Activated CD4-positive, alpha-beta T cell treated with anti-CD3 and anti-CD28 coated beads, Interleukin-2, amount 50 U/mL, for 48 hours (primary cell): ENCODE results near the gene POLN.

ENCODE experiments used
- DNase-seq, 2 experiments: peaks; one replicate each; pipeline ENCODE4 v3.0.0-alpha.2; 2020

Gene POLN

GRCh38 chr4:2067446-2068197, 174.3 kb downstream of the POLN start:
- DNase-seq: no peak

DNA sequence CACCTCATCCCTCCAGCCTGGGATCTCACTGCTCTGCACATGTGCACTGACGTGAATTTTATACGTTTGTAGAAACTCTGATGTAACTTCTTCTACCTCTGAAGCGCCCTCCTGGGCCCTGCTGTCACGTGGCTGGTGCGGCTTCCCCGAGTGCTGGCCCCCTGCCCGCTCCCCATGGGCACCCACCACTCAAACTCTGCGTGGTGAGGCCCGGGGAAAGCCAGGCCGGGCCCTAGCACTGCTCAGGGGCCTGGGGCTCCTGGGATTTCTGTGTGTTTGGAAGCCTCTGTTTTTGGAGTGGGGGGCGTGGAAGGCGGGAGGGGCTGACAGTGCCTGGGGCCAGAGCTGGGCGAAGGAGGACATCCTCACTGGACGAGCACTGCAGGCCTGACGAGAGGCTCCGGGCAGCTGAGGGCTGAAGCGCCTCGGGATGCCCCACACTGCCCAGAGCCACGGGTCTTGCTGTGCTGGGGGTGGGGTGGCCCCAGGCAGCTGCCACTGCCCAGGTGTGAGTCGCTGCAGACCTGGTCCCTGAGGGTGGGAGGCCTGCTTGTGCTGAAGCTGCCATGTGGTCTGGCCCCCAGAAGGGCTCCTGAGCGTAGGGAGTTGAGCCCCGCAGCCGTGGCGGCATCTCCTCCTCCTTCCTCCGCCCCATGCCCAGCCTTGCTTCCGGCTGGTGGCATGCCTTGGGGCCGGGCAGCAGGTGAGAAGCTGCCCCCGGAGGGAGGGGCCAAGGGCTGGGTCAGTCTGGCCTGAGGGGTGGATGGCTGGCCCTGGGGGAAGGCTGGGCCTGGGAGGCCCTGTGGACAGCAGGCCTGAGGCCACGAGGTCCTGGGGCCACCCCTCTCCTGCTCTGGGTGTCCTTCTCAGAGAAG, 175.1 kb downstream of the POLN start:
- DNase-seq: no peak

GRCh38 chr4:2066011-2066551, 175.8 kb downstream of the POLN start:
- no peak for DNase-seq

- DNase-seq: no peak
Observed at GRCh38 chr4:2065106-2065930, 176.6 kb downstream of the POLN start.

GRCh38 chr4:2064276-2064991, 177.5 kb downstream of the POLN start:
- DNase-seq: no peak

DNA sequence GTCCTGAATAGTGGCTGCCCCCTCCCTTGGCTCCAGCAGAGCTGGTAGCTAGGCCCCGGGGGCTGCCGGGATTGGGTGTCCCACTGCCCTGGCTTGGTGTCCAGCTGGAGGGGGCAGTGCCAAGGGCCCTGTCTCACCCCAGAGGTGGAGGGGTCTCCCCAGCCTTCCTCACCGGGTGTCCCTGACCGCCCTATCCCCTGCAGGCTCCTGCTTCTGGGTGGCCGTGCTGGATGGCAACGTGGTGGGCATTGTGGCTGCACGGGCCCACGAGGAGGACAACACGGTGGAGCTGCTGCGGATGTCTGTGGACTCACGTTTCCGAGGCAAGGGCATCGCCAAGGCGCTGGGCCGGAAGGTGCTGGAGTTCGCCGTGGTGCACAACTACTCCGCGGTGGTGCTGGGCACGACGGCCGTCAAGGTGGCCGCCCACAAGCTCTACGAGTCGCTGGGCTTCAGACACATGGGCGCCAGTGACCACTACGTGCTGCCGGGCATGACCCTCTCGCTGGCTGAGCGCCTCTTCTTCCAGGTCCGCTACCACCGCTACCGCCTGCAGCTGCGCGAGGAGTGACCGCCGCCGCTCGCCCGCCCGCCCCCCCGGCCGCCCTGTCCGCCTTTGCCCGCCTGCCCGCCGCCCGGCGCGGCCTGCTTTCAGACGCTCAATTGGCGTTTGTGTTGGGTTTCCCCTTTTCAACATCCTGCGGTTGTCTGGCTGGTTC, 178.2 kb downstream of the POLN start:
- no peak for DNase-seq

GRCh38 chr4:2062808-2063524, 179.0 kb downstream of the POLN start:
- no peak for DNase-seq

- no peak for DNase-seq
Observed at GRCh38 chr4:2062168-2062807, 179.6 kb downstream of the POLN start.

DNA sequence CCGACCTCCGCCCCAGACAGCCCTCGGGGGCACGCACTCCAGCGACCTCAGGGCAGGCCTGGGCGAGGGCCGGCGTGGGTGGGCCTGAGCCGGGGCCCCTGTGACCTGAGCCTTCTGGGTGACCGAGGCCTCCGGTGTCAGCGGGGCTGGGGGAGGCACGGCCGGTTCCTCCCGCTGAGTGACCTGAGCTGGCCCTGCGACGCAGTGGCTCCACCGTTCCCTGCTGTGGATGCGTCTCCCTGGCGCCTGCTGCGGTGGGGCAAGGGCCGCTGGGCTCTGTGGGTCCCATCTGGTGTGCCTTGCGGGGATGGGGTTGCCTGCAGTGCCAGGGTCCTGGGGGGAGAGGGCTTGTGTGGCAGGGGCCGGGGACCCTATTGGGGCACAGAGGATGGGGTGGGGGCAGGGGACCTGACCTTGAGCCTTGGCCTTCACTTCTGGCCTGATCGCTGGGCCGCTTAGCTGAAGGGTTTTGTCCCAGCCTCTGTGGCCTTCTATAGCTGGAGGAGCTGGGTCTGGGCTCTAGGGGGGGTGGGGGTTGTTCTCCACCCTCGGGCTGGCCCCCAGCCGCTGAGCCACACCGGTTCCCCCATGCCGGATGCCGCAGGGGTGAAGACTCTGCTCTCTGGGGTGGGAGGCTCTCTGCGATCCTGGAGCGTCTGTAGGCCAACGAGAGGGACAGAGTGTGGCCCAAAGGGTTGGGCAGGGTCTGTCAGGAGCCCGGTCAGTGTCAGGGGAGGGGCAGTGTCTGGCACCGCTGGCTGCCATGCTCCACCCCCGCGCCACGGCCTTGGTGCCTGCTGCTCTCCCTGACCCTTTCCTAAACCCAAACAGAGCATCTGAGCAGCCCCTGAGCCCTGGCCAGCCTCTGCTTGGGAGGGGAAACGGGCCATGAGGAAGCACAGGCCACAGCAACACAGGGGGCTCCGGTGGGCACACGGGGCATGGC, 180.5 kb downstream of the POLN start:
- DNase-seq: no peak

DNA sequence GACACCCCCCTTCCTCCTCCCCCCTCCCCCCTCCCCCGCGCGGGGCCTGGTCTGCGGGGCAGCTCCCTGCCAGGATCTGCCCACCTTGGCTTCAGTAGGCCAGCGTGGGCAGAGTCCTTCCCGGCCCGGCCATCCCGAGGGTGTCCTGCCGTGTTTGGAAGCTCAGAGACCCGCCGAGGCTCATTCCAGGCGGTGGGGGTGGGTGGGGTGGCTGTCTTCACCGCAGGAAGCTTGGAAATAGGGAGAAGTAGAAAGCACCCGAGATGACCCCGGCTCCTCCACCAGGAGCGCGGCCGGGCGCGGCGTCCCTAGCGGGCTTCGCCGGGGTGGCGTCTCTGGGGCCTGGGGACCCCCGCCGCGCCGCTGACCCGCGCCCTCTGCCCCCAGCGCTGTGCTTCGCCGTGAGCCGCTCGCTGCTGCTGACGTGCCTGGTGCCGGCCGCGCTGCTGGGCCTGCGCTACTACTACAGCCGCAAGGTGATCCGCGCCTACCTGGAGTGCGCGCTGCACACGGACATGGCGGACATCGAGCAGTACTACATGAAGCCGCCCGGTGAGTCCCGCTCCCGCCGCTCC, 181.2 kb downstream of the POLN start:
- no peak for DNase-seq

GRCh38 chr4:2059726-2060602, 182.0 kb downstream of the POLN start:
- peak in 1 of 2 experiments; percentile 24 for DNase-seq

DNA sequence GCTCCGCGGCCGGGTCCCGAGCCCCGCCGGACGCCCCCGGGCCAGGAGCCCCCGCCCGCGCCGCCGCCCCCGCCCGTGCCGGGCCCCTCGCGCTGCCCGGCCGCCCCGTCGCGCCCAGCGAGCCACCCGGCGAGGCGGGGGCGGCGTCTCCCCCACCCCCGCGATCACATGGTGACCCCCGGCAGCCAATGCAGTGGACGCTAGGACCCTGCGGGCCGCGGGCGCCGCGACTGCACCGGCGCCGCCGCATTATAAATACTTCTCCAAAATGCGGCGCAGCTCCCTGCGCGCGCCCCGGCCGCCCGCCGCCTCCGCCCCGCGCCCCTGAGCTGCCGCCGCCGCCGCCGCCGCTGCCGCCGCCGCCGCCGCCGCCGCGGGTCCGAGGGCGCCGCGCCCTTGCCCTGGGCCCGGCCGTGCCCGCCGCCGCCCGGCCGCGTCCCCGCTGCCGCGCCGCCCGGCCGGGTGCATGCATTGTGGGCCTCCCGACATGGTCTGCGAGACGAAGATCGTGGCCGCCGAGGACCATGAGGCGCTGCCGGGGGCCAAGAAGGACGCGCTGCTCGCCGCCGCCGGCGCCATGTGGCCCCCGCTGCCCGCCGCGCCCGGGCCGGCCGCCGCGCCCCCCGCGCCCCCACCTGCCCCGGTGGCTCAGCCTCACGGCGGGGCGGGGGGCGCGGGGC, 182.7 kb downstream of the POLN start, which contains the start of gene NAT8L:
Gene NAT8L, plus strand, starts transcription at position 282 of the 680 bp plus-strand sequence. Its CDS starts 185 bp downstream, at position 467.
- peak in 1 of 2 experiments; percentile 28 for DNase-seq

GRCh38 chr4:2058264-2059045, 183.5 kb downstream of the POLN start:
- DNase-seq: no peak

- DNase-seq: no peak
Observed at GRCh38 chr4:2057382-2058065, 184.4 kb downstream of the POLN start.

DNA sequence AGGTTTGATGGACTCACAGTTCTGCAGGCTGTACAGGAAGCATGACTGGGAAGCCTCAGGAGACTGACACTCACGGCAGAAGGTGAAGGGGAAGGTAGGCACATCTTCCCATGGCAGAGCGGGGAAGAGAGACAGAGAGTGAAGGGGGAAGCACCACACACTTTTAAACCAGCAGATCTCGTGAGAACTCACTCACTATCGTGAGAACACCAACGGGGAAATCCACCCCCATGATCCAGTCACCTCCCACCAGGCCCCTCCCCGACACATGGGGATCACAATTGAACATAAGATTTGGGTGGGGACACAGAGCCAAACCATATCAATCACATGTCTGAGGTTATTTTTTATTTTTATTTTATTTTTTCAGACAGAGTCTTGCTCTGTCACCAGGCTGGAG, 187.7 kb downstream of the POLN start:
- no peak for DNase-seq
